ENCODE results near the gene PCDHB10.
"Not testable (repeated sequence)": the region's sequence is repeated elsewhere in the genome, so short reads cannot be mapped to it uniquely, and the experiment has no call there.

Gene PCDHB10

GRCh38 chr5:141192110-141192725 is at the start of gene PCDHB10:
TSS of gene PCDHB10 (plus strand) at chr5:141192353. CDS start at chr5:141192553, 200 bp downstream.
- no peak for DNase-seq (ENCODE audit: low read depth in 2 of 2)

- no peak for DNase-seq (ENCODE audit: low read depth in 2 of 2)
Measured at GRCh38 chr5:141149812-141150211, 42.3 kb upstream of the PCDHB10 start, which contains the start of gene PCDHB6. TSS of gene PCDHB6 (plus strand) at chr5:141150057. CDS start at chr5:141150258, 201 bp downstream.

- DNase-seq (ENCODE audit: low read depth in 2 of 2) = no peak
Measured at GRCh38 chr5:141150224-141150992, 41.7 kb upstream of the PCDHB10 start.

GRCh38 chr5:141150993-141151325 is 41.2 kb upstream of the PCDHB10 start:
- DNase-seq (ENCODE audit: low read depth in 2 of 2) = no peak

- not testable (repeated sequence) for DNase-seq (ENCODE audit: low read depth in 2 of 2)
Measured at GRCh38 chr5:141151632-141152031, 40.5 kb upstream of the PCDHB10 start.

- not testable (repeated sequence) for DNase-seq (ENCODE audit: low read depth in 2 of 2)
Measured at GRCh38 chr5:141152096-141152495, 40.1 kb upstream of the PCDHB10 start.

GRCh38 chr5:141155540-141156374 is 36.4 kb upstream of the PCDHB10 start:
- DNase-seq (ENCODE audit: low read depth in 2 of 2) = no peak

- not testable (repeated sequence) for DNase-seq (ENCODE audit: low read depth in 2 of 2)
Measured at GRCh38 chr5:141157356-141157755, 34.8 kb upstream of the PCDHB10 start.

- not testable (repeated sequence) for DNase-seq (ENCODE audit: low read depth in 2 of 2)
Measured at GRCh38 chr5:141157901-141158300, 34.3 kb upstream of the PCDHB10 start.

GRCh38 chr5:141172381-141173204 is 19.6 kb upstream of the PCDHB10 start, which contains the start of gene PCDHB7:
TSS of gene PCDHB7 (plus strand) at chr5:141172644. CDS start at chr5:141172836, 192 bp downstream.
- DNase-seq (ENCODE audit: low read depth in 2 of 2) = no peak

- not testable (repeated sequence) for DNase-seq (ENCODE audit: low read depth in 2 of 2)
Measured at GRCh38 chr5:141174291-141175104, 17.7 kb upstream of the PCDHB10 start.

GRCh38 chr5:141175933-141176332 is 16.2 kb upstream of the PCDHB10 start:
- no peak for DNase-seq (ENCODE audit: low read depth in 2 of 2)

GRCh38 chr5:141177577-141178191 is 14.5 kb upstream of the PCDHB10 start, which contains the start of gene PCDHB8:
TSS of gene PCDHB8 (plus strand) at chr5:141177790. CDS start at chr5:141178035, 245 bp downstream.
- DNase-seq (ENCODE audit: low read depth in 2 of 2) = not testable (repeated sequence)

- DNase-seq (ENCODE audit: low read depth in 2 of 2) = not testable (repeated sequence)
Measured at GRCh38 chr5:141179371-141179770, 12.8 kb upstream of the PCDHB10 start.

- DNase-seq (ENCODE audit: low read depth in 2 of 2) = not testable (repeated sequence)
Measured at GRCh38 chr5:141179876-141180275, 12.3 kb upstream of the PCDHB10 start.

- DNase-seq (ENCODE audit: low read depth in 2 of 2) = no peak
Measured at GRCh38 chr5:141180313-141180712, 11.8 kb upstream of the PCDHB10 start.

GRCh38 chr5:141182248-141182647 is 9.9 kb upstream of the PCDHB10 start, which contains the start of gene PCDHB16:
TSS of gene PCDHB16 (plus strand) at chr5:141182387. CDS start at chr5:141182560, 173 bp downstream.
- DNase-seq (ENCODE audit: low read depth in 2 of 2) = no peak

GRCh38 chr5:141184117-141184855 is 7.9 kb upstream of the PCDHB10 start:
- not testable (repeated sequence) for DNase-seq (ENCODE audit: low read depth in 2 of 2)
